CD14-positive monocyte (primary cell): ENCODE results near the gene KLHL8. TPM values are rescaled to one million over a fixed set of nuclear protein-coding genes. Genes with fewer than 3 reads are reported as not detected.
A peak's percentile ranks its signal among the peaks of the same experiment; 100 is the strongest.

Experiments used
- DNase-seq, 3 donors: peaks; one replicate each; pipeline ENCODE4 v3.0.0-alpha.2; 2011 to 2022
- H2AFZ ChIP-seq: 2 replicates; pipeline ENCODE4 v1.6.0; 2012; ENCODE audit warnings: mild to moderate bottlenecking, low read depth, low read length, inconsistent platforms; ENCODE audit not compliant: insufficient read depth, poor library complexity, severe bottlenecking
- H3K27ac ChIP-seq, 2 donors: 1 replicate in 1 of 2; 2 replicates in 1 of 2; pipeline ENCODE4 v1.5.1; 2012 to 2013; ENCODE audit warnings: low read length in 2 of 2, control low read depth in 1 of 2, inconsistent platforms in 1 of 2, low read depth in 1 of 2, mild to moderate bottlenecking in 1 of 2
- H3K27me3 ChIP-seq, 2 donors: one replicate each; pipeline versions ENCODE4 v1.6.0 to v1.6.1; 2011 to 2013; ENCODE audit warnings: low read length in 2 of 2; ENCODE audit not compliant: control insufficient read depth in 2 of 2, insufficient read depth in 2 of 2
- H3K36me3 ChIP-seq, 2 donors: replicated peaks in 1 of 2; 1 replicate in 1 of 2; 2 replicates in 1 of 2; pipeline versions ENCODE4 v1.5.1 to v1.6.1; 2012 to 2013; ENCODE audit warnings: low read length in 2 of 2, control low read depth in 1 of 2, inconsistent platforms in 1 of 2, mild to moderate bottlenecking in 1 of 2; ENCODE audit not compliant: insufficient read depth in 2 of 2, control insufficient read depth in 1 of 2
- H3K4me1 ChIP-seq, 2 donors: 1 replicate in 1 of 2; 2 replicates in 1 of 2; pipeline versions ENCODE4 v1.5.1 to v1.6.1; 2012 to 2013; ENCODE audit warnings: low read length in 2 of 2, control low read depth in 1 of 2, inconsistent platforms in 1 of 2, mild to moderate bottlenecking in 1 of 2, moderate library complexity in 1 of 2; ENCODE audit not compliant: insufficient read depth in 2 of 2, control insufficient read depth in 1 of 2
- H3K4me2 ChIP-seq: replicated peaks from 2 replicates; pipeline ENCODE3; 2012; ENCODE audit warnings: low read length, moderate library complexity, mild to moderate bottlenecking; ENCODE audit not compliant: poor library complexity, severe bottlenecking; ENCODE audit errors: extremely low read depth
- H3K4me3 ChIP-seq, 3 experiments: fragments of 200-600 bp in 1 of 3; sonication (generic) in 1 of 3; replicated peaks in 1 of 3; 1 replicate in 2 of 3; 2 replicates in 1 of 3; pipeline ENCODE4 v1.5.1; 2011 to 2013; ENCODE audit warnings: low read length in 3 of 3, mild to moderate bottlenecking in 3 of 3, control low read depth in 2 of 3, low read depth in 2 of 3, inconsistent platforms in 1 of 3, moderate library complexity in 1 of 3
- H3K79me2 ChIP-seq: 2 replicates; pipeline ENCODE4 v1.6.0; 2012; ENCODE audit warnings: mild to moderate bottlenecking, control low read depth, inconsistent platforms, low read length, moderate library complexity; ENCODE audit not compliant: insufficient read depth
- H3K9ac ChIP-seq: 2 replicates; pipeline ENCODE4 v1.6.0; 2017; ENCODE audit warnings: low read length, mild to moderate bottlenecking; ENCODE audit not compliant: insufficient read depth, poor library complexity, severe bottlenecking
- H3K9me3 ChIP-seq, 2 donors: replicated peaks in 1 of 2; 1 replicate in 1 of 2; 2 replicates in 1 of 2; pipeline versions ENCODE4 v1.5.1 to v1.6.1; 2012 to 2013; ENCODE audit warnings: low read length in 2 of 2, control low read depth in 1 of 2; ENCODE audit not compliant: control insufficient read depth in 1 of 2, insufficient read depth in 1 of 2
- H4K20me1 ChIP-seq: 2 replicates; pipeline ENCODE4 v1.6.0; 2012; ENCODE audit warnings: mild to moderate bottlenecking, low read length, control low read depth, moderate library complexity; ENCODE audit not compliant: insufficient read depth
- H3K27ac Mint-ChIP-seq, 7 donors: one replicate each; pipeline ENCODE4 v1.8.0; 2020; ENCODE audit warnings: mild to moderate bottlenecking in 7 of 7, mixed read lengths in 7 of 7, moderate library complexity in 6 of 7, inconsistent platforms in 2 of 7
- H3K27me3 Mint-ChIP-seq, 3 donors: one replicate each; pipeline ENCODE4 v1.8.0; 2021 to 2022; ENCODE audit warnings: low read depth in 3 of 3, mild to moderate bottlenecking in 3 of 3, mixed read lengths in 3 of 3, moderate library complexity in 3 of 3, inconsistent platforms in 1 of 3
- H3K36me3 Mint-ChIP-seq, 2 donors: one replicate each; pipeline ENCODE4 v1.8.0; 2020; ENCODE audit warnings: mixed read lengths in 2 of 2, inconsistent platforms in 1 of 2, mild to moderate bottlenecking in 1 of 2
- H3K4me1 Mint-ChIP-seq: one replicate; pipeline ENCODE4 v1.8.0; 2020; ENCODE audit warnings: mild to moderate bottlenecking, mixed read lengths
- H3K4me3 Mint-ChIP-seq, 2 donors: one replicate each; pipeline ENCODE4 v1.8.0; 2020; ENCODE audit warnings: mild to moderate bottlenecking in 2 of 2, mixed read lengths in 2 of 2, moderate library complexity in 1 of 2
- H3K9me3 Mint-ChIP-seq, 7 donors: one replicate each; pipeline ENCODE4 v1.8.0; 2020 to 2022; ENCODE audit warnings: mixed read lengths in 7 of 7, mild to moderate bottlenecking in 6 of 7, moderate library complexity in 6 of 7, inconsistent platforms in 2 of 7
- WGBS: methylation state at CpG from one replicate; pipeline ENCODE4 v1.1.5; 2013; ENCODE audit warnings: missing lambda C conversion rate; ENCODE audit not compliant: insufficient coverage; 5-methylcytosine and 5-hydroxymethylcytosine counted together
- intact Hi-C, 2 donors: fragments of 100-400 bp; cut with micrococcal nuclease; formaldehyde crosslinking; loops; one replicate each; pipeline versions ENCODE4 v1.15.0 to v1.15.1; 2023
- polyA plus RNA-seq, 3 donors: library from polyadenylated mRNA; depleted of rRNA in 1 of 3; unstranded in 2 of 3; stranded (reverse) in 1 of 3; fragments of 300-500 nt in 2 of 3; fragments of >200 nt in 1 of 3; fragmentation: Illumina TruSeq in 2 of 3; gene quantifications; 1 replicate in 2 of 3; 2 replicates in 1 of 3; pipeline ENCODE4 v1.2.3, GENCODE V29; 2012 to 2021
- TF ChIP-seq, protein P1 (sequence below): fragments of 200-600 bp; IDR thresholded peaks from one replicate; pipeline ENCODE4 v1.8.0; 2022; ENCODE audit warnings: antibody characterized with exemption, mild to moderate bottlenecking

The KLHL8 gene
- polyA plus RNA-seq, 3 donors, result 7.5 to 28.6 (median 23.7) TPM

DNA sequence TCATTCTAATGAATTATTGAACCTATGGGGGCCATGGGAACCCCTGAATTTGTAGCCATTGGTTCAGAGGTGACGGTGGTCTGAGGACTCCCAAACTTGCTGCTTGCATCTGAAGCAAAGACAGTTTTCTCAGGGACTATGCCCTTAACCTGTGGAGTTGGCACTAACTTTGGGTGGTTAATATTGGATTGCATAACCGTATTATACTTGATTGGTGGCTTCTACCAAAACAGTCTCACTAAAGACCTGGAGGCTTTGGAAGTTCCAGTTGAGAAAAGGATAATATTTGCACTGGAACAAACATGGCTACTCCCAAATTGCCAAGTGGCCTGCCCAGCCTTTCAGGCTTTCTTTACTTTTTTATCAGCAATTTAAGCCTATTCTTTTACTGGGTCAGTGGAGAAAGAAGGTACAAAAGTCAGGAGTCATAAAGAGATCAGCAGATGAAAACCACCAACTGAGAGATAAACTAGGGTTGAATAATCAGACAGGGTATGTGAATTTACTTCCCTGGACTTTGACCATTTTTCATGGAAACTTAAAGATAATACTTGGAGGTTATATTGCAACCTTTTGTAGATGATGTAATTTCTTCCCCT lies 7.9 kb upstream of the KLHL8 start:
- Histone ChIP-seq H3K4me2 (no peak overlapping the region), H3K79me2 (no peaks in the 10 kb centered on the region), H3K4me1 (no peaks in the 10 kb centered on the region), H3K9me3 (no peaks in the 10 kb centered on the region), H3K9ac (no peak overlapping the region), H3K27me3 (no peaks in the 10 kb centered on the region), H3K4me3 (no peak overlapping the region), H3K27ac (no peak overlapping the region), H4K20me1 (no peaks in the 10 kb centered on the region), H3K36me3 (no peaks in the 10 kb centered on the region), H2AFZ (no peak overlapping the region)
- H3K27ac Mint-ChIP-seq, result no peak overlapping the region
- H3K27me3 Mint-ChIP-seq, result peaks cover 7 to 12% (median 7%) of the 10 kb centered on the region in 3 donors
- intact Hi-C loops, result loop anchor here in 1 of 2 donors (10.0 kb wide), 1 partner anchor 314 kb away; no protein-coding TSS in a partner anchor
- DNase-seq, result no peak
- peaks cover 5% of the 10 kb centered on the region for H3K4me1 Mint-ChIP-seq
- WGBS, result 100% methylated on average over 1 of the region's 2 CpGs
- TF ChIP-seq, protein P1, sequence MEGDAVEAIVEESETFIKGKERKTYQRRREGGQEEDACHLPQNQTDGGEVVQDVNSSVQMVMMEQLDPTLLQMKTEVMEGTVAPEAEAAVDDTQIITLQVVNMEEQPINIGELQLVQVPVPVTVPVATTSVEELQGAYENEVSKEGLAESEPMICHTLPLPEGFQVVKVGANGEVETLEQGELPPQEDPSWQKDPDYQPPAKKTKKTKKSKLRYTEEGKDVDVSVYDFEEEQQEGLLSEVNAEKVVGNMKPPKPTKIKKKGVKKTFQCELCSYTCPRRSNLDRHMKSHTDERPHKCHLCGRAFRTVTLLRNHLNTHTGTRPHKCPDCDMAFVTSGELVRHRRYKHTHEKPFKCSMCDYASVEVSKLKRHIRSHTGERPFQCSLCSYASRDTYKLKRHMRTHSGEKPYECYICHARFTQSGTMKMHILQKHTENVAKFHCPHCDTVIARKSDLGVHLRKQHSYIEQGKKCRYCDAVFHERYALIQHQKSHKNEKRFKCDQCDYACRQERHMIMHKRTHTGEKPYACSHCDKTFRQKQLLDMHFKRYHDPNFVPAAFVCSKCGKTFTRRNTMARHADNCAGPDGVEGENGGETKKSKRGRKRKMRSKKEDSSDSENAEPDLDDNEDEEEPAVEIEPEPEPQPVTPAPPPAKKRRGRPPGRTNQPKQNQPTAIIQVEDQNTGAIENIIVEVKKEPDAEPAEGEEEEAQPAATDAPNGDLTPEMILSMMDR, result no peak
- peaks cover 0 to 2% (median 0%) of the 10 kb centered on the region in 7 donors for H3K9me3 Mint-ChIP-seq
- H3K36me3 Mint-ChIP-seq, result no peaks in the 10 kb centered on the region
- H3K4me3 Mint-ChIP-seq, result no peak overlapping the region

DNA sequence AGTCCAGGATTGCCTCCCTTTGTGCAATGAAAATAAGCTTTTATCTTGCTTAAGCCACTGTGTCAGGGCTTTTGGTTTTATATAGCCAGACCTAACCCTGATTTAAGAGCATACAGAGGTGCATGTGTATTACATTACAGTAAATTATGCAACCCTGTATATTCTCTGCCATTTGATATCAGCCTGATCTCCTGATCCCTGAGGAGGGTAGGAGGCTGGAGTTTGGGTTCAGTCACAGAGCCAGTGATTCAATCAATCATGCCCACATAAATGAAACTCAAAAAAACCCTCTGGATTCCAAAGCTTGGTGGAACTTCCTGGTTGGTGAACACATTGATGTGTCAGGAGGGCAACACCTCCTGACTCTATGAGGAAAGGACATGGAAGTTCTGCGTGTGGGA lies 7.3 kb upstream of the KLHL8 start:
- no peaks in the 10 kb centered on the region for H3K36me3 Mint-ChIP-seq
- H2AFZ ChIP-seq, result no peak overlapping the region
- H3K4me3 ChIP-seq, result no peak overlapping the region
- H3K36me3 ChIP-seq, result no peaks in the 10 kb centered on the region
- H3K4me3 Mint-ChIP-seq, result no peak overlapping the region
- no peak overlapping the region for H3K27ac ChIP-seq
- no peaks in the 10 kb centered on the region for H3K27me3 ChIP-seq
- H3K79me2 ChIP-seq, result no peaks in the 10 kb centered on the region
- TF ChIP-seq, protein P1, result no peak
- peaks cover 7 to 12% (median 7%) of the 10 kb centered on the region in 3 donors for H3K27me3 Mint-ChIP-seq
- no peak overlapping the region for H3K9ac ChIP-seq
- no peaks in the 10 kb centered on the region for H4K20me1 ChIP-seq
- H3K4me1 ChIP-seq, result no peaks in the 10 kb centered on the region
- no peaks in the 10 kb centered on the region for H3K9me3 ChIP-seq
- peaks cover 5% of the 10 kb centered on the region for H3K4me1 Mint-ChIP-seq
- peak overlapping the region in 1 of 7 donors; percentile 31 for H3K27ac Mint-ChIP-seq
- no CpG with 5 or more reads among the region's 1 CpG for WGBS
- H3K9me3 Mint-ChIP-seq, result peaks cover 0 to 1% (median 0%) of the 10 kb centered on the region in 7 donors
- intact Hi-C loops, result loop anchor here in 1 of 2 donors (10.0 kb wide), 1 partner anchor 313 kb away; no protein-coding TSS in a partner anchor
- DNase-seq, result no peak
- H3K4me2 ChIP-seq, result no peak overlapping the region
